ENCODE measurements around the gene MYZAP. TPM values are rescaled to one million over a fixed set of nuclear protein-coding genes. Genes with fewer than 3 reads are reported as not detected.

The MYZAP gene
- total and polyA plus RNA-seq, 9 of the 15 experiments (the other 6 are each of a cell fraction or from before 2014, with no cell fraction given), result 0.03 TPM; not detected in 8

GRCh38 chr15:57692709-57693108, 101.0 kb downstream of the MYZAP start:
- Histone ChIP-seq H3K4me3 (no peak overlapping the region), H3K4me1 (replicated peaks in 1 of 2; ENCODE audit: control insufficient read depth in 2 of 2, insufficient read depth in 2 of 2, low read length in 2 of 2) (no peaks in the 10 kb centered on the region), H4K20me1 (replicated peaks; ENCODE audit: control insufficient read depth, insufficient read depth, low read length) (no peaks in the 10 kb centered on the region), H2AFZ (ENCODE audit: low read depth, low read length) (no peak overlapping the region), H3K9ac (ENCODE audit: insufficient read depth in 1 of 2, low read depth in 2 of 2, low read length in 2 of 2) (no peak overlapping the region), H3K9me3 (replicated peaks; ENCODE audit: control insufficient read depth, insufficient read depth, low read depth, low read length) (no peaks in the 10 kb centered on the region), H3K79me2 (ENCODE audit: control insufficient read depth, insufficient read depth, low read length) (no peaks in the 10 kb centered on the region), H3K4me2 (ENCODE audit: insufficient read depth, low read length) (no peak overlapping the region), H3K27me3 (ENCODE audit: control insufficient read depth in 2 of 2, insufficient read depth in 2 of 2, low read length in 2 of 2) (peaks cover 3 to 14% of the 10 kb centered on the region in 2 experiments; a peak in 4 of 5 replicates), H3K9me1 (ENCODE audit: control insufficient read depth, insufficient read depth, low read length) (no peaks in the 10 kb centered on the region), H3K36me3 (ENCODE audit: control insufficient read depth, insufficient read depth, low read length) (no peaks in the 10 kb centered on the region), H3K27ac (ENCODE audit: extremely low read depth, low read depth, low read length) (no peak overlapping the region)
- BruUV-seq (replicated peaks), result no TSS peak
- ATAC-seq (no peak), DNase-seq (ENCODE audit: extremely low read depth in 1 of 4, low spot score in 3 of 4) (no peak), FAIRE-seq (no peak)
- ChIA-PET POLR2A (no interaction called here), CTCF (ENCODE audit: low intra/inter-chr PET ratio) (no interaction called here)
- WGBS (ENCODE audit: insufficient coverage, low coverage, missing lambda C conversion rate), result 0% methylated on average over 1 of the region's 1 CpG
- intact Hi-C loops (cut with micrococcal nuclease) (no loop called here), in situ Hi-C loops (cut with MboI) (no loop called here)
- no peak for TF ChIP-seq SOX6 (IDR thresholded peaks at IDR 0.05)
- no peak for TF ChIP-seq STAT5A (IDR thresholded peaks at IDR 0.05; ENCODE audit: borderline replicate concordance, low read length)
- no peak for TF ChIP-seq CBX2 (IDR thresholded peaks at IDR 0.05; ENCODE audit: insufficient read depth, low read length, poor library complexity, severe bottlenecking)
- no peak for TF ChIP-seq NR4A1 (CRISPR knock-in tag; IDR thresholded peaks at IDR 0.05)
- TF ChIP-seq NR4A1 (tag; IDR thresholded peaks at IDR 0.05), result no peak
- TF ChIP-seq REST (IDR thresholded peaks at IDR 0.05; ENCODE audit: borderline replicate concordance), result no peak
- no peak for TF ChIP-seq REST (CRISPR knock-in tag; IDR thresholded peaks at IDR 0.05; ENCODE audit: low read depth)
- TF ChIP-seq HNRNPL (IDR thresholded peaks at IDR 0.05; ENCODE audit: low read depth, low read length), result no peak
- no peak for TF ChIP-seq ZNF239 (CRISPR knock-in tag; IDR thresholded peaks at IDR 0.05)
- TF ChIP-seq U2AF1 (optimal IDR thresholded peaks at IDR 0.05; ENCODE audit: low read depth, low read length), result no peak
- no peak for TF ChIP-seq SRSF1 (IDR thresholded peaks at IDR 0.05; ENCODE audit: low read depth, low read length)
- no peak for TF ChIP-seq PCBP2 (IDR thresholded peaks at IDR 0.05; ENCODE audit: low read depth, low read length, poor library complexity, severe bottlenecking)
- no peak for TF ChIP-seq TFE3 (CRISPR knock-in tag; IDR thresholded peaks at IDR 0.05)
- no peak for TF ChIP-seq ELK1 (CRISPR knock-in tag; IDR thresholded peaks at IDR 0.05)
